DMS53 treated with DMSO at 0.1 percent for 48 hours (cell line): Measurements from ENCODE around the gene ZBTB48.
"Not testable (repeated sequence)": the region's sequence is repeated elsewhere in the genome, so short reads cannot be mapped to it uniquely, and the experiment has no call there.

Source experiments
- DNase-seq: peaks from one replicate; lab custom pipeline; 2025; ENCODE audit not compliant: unreplicated experiment; lab: John Stamatoyannopoulos, UW

Gene ZBTB48

DNA sequence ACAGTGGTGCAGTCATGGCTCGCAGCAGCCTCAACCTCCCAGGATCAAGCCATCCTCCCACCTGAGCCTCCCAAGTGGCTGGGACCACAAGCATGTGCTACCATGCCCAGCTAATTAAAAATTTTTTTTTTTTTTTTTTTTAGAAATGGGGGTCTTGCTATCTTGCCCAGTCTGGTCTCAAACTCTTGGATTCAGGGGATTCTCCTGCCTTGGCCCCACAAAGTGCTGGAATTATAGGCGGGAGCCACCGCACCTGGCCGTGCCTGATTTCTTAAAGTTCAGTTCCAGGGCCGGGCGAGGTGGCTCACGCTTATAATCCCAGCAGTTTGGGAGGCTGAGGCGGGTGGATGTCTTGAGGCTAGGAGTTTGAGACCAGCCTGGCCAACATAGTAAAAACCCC is 51.3 kb downstream of the ZBTB48 start:
- no peak for DNase-seq

DNA sequence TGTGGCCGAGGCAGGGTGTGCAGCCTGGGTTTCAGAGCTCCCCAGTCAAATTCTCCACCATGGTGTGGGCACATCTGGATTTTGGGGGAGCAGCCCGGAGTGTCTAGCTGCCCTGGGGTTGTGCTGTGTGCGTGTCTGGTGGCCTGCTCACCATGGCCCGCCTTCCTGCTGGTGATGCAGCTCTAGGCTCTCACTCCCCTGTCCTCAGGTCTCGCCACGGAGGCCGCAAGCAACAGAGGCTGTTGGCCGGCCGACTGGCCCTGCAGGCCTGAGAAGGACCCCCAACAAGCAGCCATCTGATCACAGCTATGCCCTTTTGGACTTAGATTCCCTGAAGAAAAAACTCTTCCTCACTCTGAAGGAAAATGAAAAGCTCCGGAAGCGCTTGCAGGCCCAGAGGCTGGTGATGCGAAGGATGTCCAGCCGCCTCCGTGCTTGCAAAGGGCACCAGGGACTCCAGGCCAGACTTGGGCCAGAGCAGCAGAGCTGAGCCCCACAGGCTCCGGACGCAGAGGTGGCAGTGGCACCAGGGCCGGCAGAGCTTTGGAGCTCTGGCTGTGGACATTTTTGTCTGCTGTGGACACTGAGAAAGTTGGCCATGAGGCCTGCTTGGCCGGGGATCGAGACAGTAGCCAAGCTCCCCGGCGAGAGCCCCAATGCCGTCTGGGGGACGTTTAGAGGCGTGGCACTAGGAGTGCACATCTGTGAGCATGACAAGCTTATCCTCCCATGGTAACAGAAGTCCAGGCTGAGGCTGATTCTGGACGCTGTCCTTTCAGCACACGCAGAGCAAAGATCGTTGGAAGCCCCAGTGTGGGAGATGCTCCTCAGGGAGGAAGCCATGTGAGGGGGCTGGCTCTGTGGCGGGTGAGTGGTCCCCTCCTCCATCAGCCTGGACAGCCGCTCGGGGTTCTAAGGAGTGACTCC is 53.1 kb downstream of the ZBTB48 start:
- no peak for DNase-seq

DNA sequence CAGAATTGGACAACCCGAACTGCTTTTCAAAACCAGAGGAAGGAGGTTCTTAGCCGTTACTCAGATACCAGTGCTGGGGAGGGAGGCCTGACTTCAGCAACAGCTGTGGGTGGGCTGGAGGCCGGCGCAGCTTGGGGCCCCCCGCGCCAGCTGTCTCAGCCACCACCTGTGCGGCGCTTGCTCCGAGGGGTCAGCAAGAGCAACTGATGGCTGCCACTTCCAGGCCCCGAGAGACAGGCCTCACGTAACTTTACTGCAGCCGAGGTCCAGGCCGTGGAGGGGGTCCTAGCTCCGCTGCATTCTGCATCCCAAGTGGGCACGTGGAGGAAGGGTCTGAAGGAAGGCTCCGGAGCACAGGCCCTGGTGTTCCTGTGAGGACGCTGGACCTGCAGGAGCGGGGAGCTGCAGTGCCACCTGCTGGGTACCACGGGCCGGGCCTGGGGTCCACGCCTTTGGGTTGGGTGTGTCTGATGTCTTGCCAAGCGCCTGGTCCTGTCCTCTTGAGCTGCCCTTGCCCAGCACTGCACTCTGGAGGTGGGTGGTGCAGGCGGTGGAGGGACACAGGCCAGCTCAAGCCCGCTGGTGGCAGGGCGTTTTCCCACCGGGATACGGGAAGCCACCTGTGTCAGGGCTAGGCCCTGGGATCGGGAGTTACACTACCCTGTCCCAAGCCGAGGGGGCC is 54.7 kb downstream of the ZBTB48 start:
- no peak for DNase-seq

GRCh38 chr1:6635161-6635909 is 55.5 kb downstream of the ZBTB48 start:
- no peak for DNase-seq

- DNase-seq, result no peak
Observed at GRCh38 chr1:6635910-6636760, 56.3 kb downstream of the ZBTB48 start.

DNA sequence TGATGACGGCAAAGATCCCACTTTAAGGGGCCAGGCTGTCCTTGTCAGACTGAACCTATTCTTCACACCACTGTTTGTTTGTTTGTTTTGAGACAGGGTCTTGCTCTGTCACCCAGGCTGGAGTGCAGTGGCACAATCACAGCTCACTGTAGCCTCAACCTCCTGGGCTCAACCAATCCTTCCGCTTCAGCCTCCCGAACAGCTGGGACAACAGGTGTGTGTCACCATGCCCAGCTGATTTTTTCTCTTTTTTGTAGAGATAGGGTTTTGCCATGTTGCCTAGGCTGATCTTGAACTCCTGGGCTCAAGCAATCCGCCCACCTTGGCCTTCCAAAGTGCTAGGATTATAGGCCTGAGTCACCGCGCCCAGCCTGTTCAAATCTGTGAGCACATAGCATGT is 57.0 kb downstream of the ZBTB48 start:
- not testable (repeated sequence) for DNase-seq

DNA sequence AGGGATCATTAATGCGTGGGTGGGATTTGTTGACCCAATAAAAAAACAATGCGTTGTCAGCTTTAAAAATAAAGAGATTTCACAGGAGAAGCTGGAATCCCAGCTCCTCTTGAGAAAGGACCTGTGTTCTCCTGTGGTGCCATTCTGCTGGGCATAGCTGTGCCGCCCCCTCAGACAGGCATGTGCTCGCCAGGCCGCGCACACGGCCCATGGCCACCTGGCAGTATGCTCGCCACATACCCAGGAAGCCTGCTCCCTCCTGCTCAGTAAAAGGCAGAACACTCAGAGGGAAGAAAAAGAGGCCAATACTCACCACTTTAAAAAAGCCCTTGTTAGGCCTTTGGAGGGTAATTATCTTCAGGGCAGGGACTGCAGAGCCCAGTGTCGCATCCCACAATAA is 58.0 kb downstream of the ZBTB48 start:
- DNase-seq, result no peak

DNA sequence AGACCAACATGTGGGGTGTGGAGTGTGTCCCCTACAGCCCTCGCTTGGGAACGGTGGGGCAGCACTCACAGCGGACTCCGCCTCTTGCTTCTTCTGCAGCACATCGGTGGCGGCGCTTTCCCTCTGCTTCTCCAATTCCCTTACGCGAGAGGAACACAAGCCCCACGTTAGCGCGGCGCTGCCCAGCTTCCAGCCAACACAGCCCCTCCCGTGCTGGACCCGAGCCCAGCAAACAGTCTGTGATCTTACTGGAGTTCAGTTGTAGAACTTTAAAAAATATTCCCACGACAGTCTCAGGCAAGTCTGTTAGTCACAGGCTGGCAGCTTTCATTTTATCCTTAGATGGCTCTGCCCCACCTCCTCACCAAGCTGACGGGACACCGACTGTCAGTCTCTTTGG is 58.4 kb downstream of the ZBTB48 start:
- no peak for DNase-seq
